ENCODE results near the gene KCNIP3.

- TF ChIP-seq POLR2AphosphoS5 (IDR thresholded peaks at IDR 0.05; ENCODE audit: low read depth, low read length), result no peak
- no peak for TF ChIP-seq MAX (IDR thresholded peaks at IDR 0.05; ENCODE audit: low read depth)
- no peak for TF ChIP-seq CTCF (IDR thresholded peaks at IDR 0.05)
- TF ChIP-seq EP300 (IDR thresholded peaks at IDR 0.05; ENCODE audit: borderline replicate concordance in 1 of 2, low read depth in 1 of 2, low read length in 1 of 2), result no peak
- no peak for TF ChIP-seq CHD2 (IDR thresholded peaks at IDR 0.05; ENCODE audit: low read length, partially characterized antibody)
- TF ChIP-seq MEF2A (IDR thresholded peaks at IDR 0.05; ENCODE audit: borderline replicate concordance, low read depth), result no peak
- no peak for TF ChIP-seq NRF1 (IDR thresholded peaks at IDR 0.05; ENCODE audit: low read depth, low read length)
- no peak for TF ChIP-seq USF2 (IDR thresholded peaks at IDR 0.05; ENCODE audit: borderline replicate concordance, low read depth, low read length)
- no peak for TF ChIP-seq FOSL2 (IDR thresholded peaks at IDR 0.05; ENCODE audit: borderline replicate concordance, low read depth)
- no peak for TF ChIP-seq JUND (IDR thresholded peaks at IDR 0.05)
- TF ChIP-seq RAD21 (IDR thresholded peaks at IDR 0.05; ENCODE audit: low read length), result no peak
- no peak for TF ChIP-seq RFX5 (IDR thresholded peaks at IDR 0.05; ENCODE audit: low read length)
- no peak for TF ChIP-seq REST (IDR thresholded peaks at IDR 0.05; ENCODE audit: low read depth, low read length)
These were observed 28.7 kb upstream of the KCNIP3 start for GRCh38 chr2:95268211-95269035.
